Liver (tissue), 3 donors: ENCODE data around the gene SORL1.

Source experiments
- FOXA1 ChIP-seq: IDR thresholded peaks from 2 replicates; pipeline ENCODE4 v1.6.1; 2016; ENCODE audit warnings: antibody characterized with exemption
- HNF4G ChIP-seq: IDR thresholded peaks from 2 replicates; pipeline ENCODE4 v1.6.1; 2016; ENCODE audit warnings: antibody characterized with exemption
- RAD21 ChIP-seq, 2 donors: IDR thresholded peaks; 2 replicates each; pipeline ENCODE4 v1.6.1; 2016; ENCODE audit warnings: antibody characterized with exemption in 2 of 2, mild to moderate bottlenecking in 2 of 2
- SP1 ChIP-seq: IDR thresholded peaks from 2 replicates; pipeline ENCODE4 v1.6.1; 2018; ENCODE audit warnings: antibody characterized with exemption, mild to moderate bottlenecking
- TAF1 ChIP-seq: conservative IDR thresholded peaks from 2 replicates; pipeline ENCODE4 v1.6.1; 2016; ENCODE audit warnings: antibody characterized with exemption, mild to moderate bottlenecking
- YY1 ChIP-seq: IDR thresholded peaks from 2 replicates; pipeline ENCODE4 v1.6.1; 2016; ENCODE audit warnings: antibody characterized with exemption, mild to moderate bottlenecking
- TF ChIP-seq, protein P1 (sequence below): IDR thresholded peaks from 2 replicates; pipeline ENCODE4 v1.6.1; 2016; ENCODE audit warnings: antibody characterized with exemption
- TF ChIP-seq, protein P2 (sequence below): fragments of 150-350 bp; IDR thresholded peaks from 2 replicates; pipeline ENCODE4 v1.5.1; 2017; ENCODE audit warnings: improper control_type of control experiment, low read depth, low read length; ENCODE audit not compliant: missing input control
- TF ChIP-seq, protein P3 (sequence below): IDR thresholded peaks from 2 replicates; pipeline ENCODE4 v1.6.1; 2016; ENCODE audit warnings: antibody characterized with exemption, mild to moderate bottlenecking
- donor health status: healthy.
- donor health status: healthy.

DNA sequence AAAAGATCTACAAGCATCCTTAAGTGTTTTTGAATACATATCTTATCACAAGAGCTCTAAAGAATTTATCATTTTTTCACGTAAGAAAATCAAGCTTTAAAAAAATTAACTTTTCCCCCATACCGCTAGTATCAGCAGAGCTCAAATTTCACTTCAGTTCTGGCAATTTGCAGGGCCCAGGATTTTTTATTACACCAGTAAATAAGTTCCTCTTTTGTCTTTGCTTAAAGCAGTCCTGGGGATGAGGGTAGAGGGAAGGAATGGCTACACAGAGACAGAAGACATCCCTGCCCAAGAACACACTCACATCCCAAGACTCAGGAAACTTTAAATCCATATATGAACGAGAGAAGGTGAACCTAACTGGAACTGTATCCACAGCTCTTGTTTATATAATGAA, 22.6 kb upstream of the SORL1 start:
- TF ChIP-seq, protein P1, sequence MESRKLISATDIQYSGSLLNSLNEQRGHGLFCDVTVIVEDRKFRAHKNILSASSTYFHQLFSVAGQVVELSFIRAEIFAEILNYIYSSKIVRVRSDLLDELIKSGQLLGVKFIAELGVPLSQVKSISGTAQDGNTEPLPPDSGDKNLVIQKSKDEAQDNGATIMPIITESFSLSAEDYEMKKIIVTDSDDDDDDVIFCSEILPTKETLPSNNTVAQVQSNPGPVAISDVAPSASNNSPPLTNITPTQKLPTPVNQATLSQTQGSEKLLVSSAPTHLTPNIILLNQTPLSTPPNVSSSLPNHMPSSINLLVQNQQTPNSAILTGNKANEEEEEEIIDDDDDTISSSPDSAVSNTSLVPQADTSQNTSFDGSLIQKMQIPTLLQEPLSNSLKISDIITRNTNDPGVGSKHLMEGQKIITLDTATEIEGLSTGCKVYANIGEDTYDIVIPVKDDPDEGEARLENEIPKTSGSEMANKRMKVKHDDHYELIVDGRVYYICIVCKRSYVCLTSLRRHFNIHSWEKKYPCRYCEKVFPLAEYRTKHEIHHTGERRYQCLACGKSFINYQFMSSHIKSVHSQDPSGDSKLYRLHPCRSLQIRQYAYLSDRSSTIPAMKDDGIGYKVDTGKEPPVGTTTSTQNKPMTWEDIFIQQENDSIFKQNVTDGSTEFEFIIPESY, result no peak
- no peak for TF ChIP-seq RAD21 (IDR thresholded peaks at IDR 0.05)
- no peak for TF ChIP-seq YY1
- TF ChIP-seq, protein P2, sequence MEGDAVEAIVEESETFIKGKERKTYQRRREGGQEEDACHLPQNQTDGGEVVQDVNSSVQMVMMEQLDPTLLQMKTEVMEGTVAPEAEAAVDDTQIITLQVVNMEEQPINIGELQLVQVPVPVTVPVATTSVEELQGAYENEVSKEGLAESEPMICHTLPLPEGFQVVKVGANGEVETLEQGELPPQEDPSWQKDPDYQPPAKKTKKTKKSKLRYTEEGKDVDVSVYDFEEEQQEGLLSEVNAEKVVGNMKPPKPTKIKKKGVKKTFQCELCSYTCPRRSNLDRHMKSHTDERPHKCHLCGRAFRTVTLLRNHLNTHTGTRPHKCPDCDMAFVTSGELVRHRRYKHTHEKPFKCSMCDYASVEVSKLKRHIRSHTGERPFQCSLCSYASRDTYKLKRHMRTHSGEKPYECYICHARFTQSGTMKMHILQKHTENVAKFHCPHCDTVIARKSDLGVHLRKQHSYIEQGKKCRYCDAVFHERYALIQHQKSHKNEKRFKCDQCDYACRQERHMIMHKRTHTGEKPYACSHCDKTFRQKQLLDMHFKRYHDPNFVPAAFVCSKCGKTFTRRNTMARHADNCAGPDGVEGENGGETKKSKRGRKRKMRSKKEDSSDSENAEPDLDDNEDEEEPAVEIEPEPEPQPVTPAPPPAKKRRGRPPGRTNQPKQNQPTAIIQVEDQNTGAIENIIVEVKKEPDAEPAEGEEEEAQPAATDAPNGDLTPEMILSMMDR, result no peak
- TF ChIP-seq SP1, result no peak
- no peak for TF ChIP-seq FOXA1
- TF ChIP-seq TAF1, result no peak
- no peak for TF ChIP-seq HNF4G
- TF ChIP-seq, protein P3, sequence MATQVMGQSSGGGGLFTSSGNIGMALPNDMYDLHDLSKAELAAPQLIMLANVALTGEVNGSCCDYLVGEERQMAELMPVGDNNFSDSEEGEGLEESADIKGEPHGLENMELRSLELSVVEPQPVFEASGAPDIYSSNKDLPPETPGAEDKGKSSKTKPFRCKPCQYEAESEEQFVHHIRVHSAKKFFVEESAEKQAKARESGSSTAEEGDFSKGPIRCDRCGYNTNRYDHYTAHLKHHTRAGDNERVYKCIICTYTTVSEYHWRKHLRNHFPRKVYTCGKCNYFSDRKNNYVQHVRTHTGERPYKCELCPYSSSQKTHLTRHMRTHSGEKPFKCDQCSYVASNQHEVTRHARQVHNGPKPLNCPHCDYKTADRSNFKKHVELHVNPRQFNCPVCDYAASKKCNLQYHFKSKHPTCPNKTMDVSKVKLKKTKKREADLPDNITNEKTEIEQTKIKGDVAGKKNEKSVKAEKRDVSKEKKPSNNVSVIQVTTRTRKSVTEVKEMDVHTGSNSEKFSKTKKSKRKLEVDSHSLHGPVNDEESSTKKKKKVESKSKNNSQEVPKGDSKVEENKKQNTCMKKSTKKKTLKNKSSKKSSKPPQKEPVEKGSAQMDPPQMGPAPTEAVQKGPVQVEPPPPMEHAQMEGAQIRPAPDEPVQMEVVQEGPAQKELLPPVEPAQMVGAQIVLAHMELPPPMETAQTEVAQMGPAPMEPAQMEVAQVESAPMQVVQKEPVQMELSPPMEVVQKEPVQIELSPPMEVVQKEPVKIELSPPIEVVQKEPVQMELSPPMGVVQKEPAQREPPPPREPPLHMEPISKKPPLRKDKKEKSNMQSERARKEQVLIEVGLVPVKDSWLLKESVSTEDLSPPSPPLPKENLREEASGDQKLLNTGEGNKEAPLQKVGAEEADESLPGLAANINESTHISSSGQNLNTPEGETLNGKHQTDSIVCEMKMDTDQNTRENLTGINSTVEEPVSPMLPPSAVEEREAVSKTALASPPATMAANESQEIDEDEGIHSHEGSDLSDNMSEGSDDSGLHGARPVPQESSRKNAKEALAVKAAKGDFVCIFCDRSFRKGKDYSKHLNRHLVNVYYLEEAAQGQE, result no peak
